H1 (cell line): ENCODE data around the gene ATCAY. TPM values are rescaled to one million over a fixed set of nuclear protein-coding genes. Genes with fewer than 3 reads are reported as not detected.

Source experiments
- BACH1 ChIP-seq: IDR thresholded peaks from 2 replicates; pipeline ENCODE4 v1.6.1; 2012; ENCODE audit warnings: low read length, improper control_type of control experiment
- CEBPB ChIP-seq: IDR thresholded peaks from 2 replicates; pipeline ENCODE4 v1.6.1; 2012; ENCODE audit warnings: low read depth, low read length
- FOSL1 ChIP-seq: IDR thresholded peaks from 2 replicates; pipeline ENCODE4 v1.6.1; 2011; ENCODE audit warnings: mild to moderate bottlenecking, low read depth, low read length, moderate library complexity; ENCODE audit not compliant: insufficient read depth
- JUN ChIP-seq: IDR thresholded peaks from 2 replicates; pipeline ENCODE4 v1.6.1; 2011; ENCODE audit warnings: low read depth, mild to moderate bottlenecking, improper control_type of control experiment, low read length
- RBBP5 ChIP-seq: IDR thresholded peaks from 2 replicates; pipeline ENCODE4 v1.7.1; 2012; ENCODE audit warnings: low read depth, mild to moderate bottlenecking, inconsistent platforms, low read length, moderate library complexity, borderline replicate concordance
- SIX5 ChIP-seq: IDR thresholded peaks from 2 replicates; pipeline ENCODE4 v1.6.1; 2011; ENCODE audit warnings: mild to moderate bottlenecking, low read depth, low read length
- SP4 ChIP-seq: IDR thresholded peaks from 2 replicates; pipeline ENCODE4 v1.6.1; 2012; ENCODE audit warnings: low read length, inconsistent platforms
- TCF12 ChIP-seq: IDR thresholded peaks from 2 replicates; pipeline ENCODE4 v1.6.1; 2011; ENCODE audit warnings: low read depth, mild to moderate bottlenecking, low read length
- polyA plus RNA-seq, 7 experiments: library from polyadenylated mRNA; depleted of rRNA in 3 of 7; stranded (reverse) in 5 of 7; unstranded in 2 of 7; fragments of >200 nt in 5 of 7; fragments of 200-250 nt in 2 of 7; gene quantifications; 1 replicate in 5 of 7; 2 replicates in 1 of 7; 4 replicates in 1 of 7; pipeline versions ENCODE4 v1.2.1 to v1.2.3, GENCODE V29; 2011 to 2013; ENCODE audit warnings: missing spikeins in 2 of 7, mixed read lengths in 2 of 7
- total RNA-seq: library from RNA; stranded (reverse); fragmentation: NEBNext Ultra II Directional; extraction: Animal tissue kit (Norgen Biotek cat#: 25700); gene quantifications from 2 replicates; pipeline ENCODE4 v1.2.1, GENCODE V29; 2021
- TF ChIP-seq, protein P1 (sequence below): fragments of 300-600 bp; sonication (generic); IDR thresholded peaks from 2 replicates; pipeline ENCODE4 v1.7.1; 2012; ENCODE audit warnings: low read length, moderate library complexity, mild to moderate bottlenecking, inconsistent platforms; ENCODE audit not compliant: insufficient replicate concordance
- TF ChIP-seq, protein P2 (sequence below): IDR thresholded peaks from 2 replicates; pipeline ENCODE4 v1.6.1; 2011; ENCODE audit warnings: low read length, improper control_type of control experiment

ATCAY gene
- total and polyA plus RNA-seq, 2 of the 8 experiments (the other 6 are each of a cell fraction or from before 2014, with no cell fraction given) = 24.4 to 33.8 TPM

DNA sequence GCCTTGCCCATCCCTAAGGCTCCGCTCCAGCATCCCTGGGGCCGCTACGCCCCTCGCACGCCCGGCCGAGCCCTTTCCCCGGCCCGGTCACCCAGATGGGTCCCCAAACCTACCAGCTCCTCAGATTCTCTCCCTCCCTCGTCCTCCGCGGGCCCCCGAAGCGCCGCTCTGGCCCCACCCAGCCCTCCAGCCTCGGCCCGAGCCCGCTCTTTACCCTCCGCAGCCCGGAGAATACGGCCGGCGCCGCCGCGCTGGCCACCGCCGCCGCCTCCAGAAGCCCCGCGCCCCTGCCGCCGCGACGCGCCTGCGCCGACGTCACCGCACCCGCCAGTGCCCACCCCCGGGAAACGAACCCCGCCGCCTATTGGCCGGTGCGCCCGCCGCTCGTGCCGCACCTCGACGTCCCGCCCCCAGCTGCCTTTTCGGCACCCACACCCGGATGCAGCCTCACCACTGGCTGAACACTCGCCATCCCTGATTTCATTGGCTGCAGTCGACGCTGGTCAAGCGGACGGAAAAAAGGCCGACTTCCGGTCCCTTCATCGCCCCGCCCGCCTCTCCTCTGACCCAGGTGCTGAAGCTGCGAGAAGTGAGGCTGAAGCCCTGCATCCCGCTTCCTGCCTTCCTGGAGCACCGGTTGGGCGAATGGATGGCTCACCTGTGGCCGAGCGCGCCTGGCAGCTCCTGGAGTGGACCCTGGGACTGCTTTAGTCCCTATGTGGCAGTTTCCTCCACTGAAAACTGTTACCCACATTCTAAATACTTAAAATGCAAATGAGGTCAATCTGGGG, 90.5 kb downstream of the ATCAY start, which contains the start of gene DAPK3 (continued):
- TF ChIP-seq, protein P1, sequence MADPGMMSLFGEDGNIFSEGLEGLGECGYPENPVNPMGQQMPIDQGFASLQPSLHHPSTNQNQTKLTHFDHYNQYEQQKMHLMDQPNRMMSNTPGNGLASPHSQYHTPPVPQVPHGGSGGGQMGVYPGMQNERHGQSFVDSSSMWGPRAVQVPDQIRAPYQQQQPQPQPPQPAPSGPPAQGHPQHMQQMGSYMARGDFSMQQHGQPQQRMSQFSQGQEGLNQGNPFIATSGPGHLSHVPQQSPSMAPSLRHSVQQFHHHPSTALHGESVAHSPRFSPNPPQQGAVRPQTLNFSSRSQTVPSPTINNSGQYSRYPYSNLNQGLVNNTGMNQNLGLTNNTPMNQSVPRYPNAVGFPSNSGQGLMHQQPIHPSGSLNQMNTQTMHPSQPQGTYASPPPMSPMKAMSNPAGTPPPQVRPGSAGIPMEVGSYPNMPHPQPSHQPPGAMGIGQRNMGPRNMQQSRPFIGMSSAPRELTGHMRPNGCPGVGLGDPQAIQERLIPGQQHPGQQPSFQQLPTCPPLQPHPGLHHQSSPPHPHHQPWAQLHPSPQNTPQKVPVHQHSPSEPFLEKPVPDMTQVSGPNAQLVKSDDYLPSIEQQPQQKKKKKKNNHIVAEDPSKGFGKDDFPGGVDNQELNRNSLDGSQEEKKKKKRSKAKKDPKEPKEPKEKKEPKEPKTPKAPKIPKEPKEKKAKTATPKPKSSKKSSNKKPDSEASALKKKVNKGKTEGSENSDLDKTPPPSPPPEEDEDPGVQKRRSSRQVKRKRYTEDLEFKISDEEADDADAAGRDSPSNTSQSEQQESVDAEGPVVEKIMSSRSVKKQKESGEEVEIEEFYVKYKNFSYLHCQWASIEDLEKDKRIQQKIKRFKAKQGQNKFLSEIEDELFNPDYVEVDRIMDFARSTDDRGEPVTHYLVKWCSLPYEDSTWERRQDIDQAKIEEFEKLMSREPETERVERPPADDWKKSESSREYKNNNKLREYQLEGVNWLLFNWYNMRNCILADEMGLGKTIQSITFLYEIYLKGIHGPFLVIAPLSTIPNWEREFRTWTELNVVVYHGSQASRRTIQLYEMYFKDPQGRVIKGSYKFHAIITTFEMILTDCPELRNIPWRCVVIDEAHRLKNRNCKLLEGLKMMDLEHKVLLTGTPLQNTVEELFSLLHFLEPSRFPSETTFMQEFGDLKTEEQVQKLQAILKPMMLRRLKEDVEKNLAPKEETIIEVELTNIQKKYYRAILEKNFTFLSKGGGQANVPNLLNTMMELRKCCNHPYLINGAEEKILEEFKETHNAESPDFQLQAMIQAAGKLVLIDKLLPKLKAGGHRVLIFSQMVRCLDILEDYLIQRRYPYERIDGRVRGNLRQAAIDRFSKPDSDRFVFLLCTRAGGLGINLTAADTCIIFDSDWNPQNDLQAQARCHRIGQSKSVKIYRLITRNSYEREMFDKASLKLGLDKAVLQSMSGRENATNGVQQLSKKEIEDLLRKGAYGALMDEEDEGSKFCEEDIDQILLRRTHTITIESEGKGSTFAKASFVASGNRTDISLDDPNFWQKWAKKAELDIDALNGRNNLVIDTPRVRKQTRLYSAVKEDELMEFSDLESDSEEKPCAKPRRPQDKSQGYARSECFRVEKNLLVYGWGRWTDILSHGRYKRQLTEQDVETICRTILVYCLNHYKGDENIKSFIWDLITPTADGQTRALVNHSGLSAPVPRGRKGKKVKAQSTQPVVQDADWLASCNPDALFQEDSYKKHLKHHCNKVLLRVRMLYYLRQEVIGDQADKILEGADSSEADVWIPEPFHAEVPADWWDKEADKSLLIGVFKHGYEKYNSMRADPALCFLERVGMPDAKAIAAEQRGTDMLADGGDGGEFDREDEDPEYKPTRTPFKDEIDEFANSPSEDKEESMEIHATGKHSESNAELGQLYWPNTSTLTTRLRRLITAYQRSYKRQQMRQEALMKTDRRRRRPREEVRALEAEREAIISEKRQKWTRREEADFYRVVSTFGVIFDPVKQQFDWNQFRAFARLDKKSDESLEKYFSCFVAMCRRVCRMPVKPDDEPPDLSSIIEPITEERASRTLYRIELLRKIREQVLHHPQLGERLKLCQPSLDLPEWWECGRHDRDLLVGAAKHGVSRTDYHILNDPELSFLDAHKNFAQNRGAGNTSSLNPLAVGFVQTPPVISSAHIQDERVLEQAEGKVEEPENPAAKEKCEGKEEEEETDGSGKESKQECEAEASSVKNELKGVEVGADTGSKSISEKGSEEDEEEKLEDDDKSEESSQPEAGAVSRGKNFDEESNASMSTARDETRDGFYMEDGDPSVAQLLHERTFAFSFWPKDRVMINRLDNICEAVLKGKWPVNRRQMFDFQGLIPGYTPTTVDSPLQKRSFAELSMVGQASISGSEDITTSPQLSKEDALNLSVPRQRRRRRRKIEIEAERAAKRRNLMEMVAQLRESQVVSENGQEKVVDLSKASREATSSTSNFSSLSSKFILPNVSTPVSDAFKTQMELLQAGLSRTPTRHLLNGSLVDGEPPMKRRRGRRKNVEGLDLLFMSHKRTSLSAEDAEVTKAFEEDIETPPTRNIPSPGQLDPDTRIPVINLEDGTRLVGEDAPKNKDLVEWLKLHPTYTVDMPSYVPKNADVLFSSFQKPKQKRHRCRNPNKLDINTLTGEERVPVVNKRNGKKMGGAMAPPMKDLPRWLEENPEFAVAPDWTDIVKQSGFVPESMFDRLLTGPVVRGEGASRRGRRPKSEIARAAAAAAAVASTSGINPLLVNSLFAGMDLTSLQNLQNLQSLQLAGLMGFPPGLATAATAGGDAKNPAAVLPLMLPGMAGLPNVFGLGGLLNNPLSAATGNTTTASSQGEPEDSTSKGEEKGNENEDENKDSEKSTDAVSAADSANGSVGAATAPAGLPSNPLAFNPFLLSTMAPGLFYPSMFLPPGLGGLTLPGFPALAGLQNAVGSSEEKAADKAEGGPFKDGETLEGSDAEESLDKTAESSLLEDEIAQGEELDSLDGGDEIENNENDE = no peak
- TF ChIP-seq, protein P2, sequence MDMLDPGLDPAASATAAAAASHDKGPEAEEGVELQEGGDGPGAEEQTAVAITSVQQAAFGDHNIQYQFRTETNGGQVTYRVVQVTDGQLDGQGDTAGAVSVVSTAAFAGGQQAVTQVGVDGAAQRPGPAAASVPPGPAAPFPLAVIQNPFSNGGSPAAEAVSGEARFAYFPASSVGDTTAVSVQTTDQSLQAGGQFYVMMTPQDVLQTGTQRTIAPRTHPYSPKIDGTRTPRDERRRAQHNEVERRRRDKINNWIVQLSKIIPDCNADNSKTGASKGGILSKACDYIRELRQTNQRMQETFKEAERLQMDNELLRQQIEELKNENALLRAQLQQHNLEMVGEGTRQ = 0 out of 2 replicates have a peak, but pooled peaks have one; percentile 25
- TF ChIP-seq JUN (no peak), SIX5 (no peak), FOSL1 (no peak), SP4 (no peak), BACH1 (no peak), CEBPB (no peak), TCF12 (no peak), RBBP5 (no peak)
